ENCODE results near the gene PRSS8. TPM values are rescaled to one million over a fixed set of nuclear protein-coding genes. Genes with fewer than 3 reads are reported as not detected.

PRSS8 gene
- total and polyA plus RNA-seq, 4 donors: 0.10 to 1.5 (median 0.70) TPM

- Histone ChIP-seq H3K36me3 (ENCODE audit: control insufficient read depth, insufficient read depth, low read length) (peaks cover 76% of the 10 kb centered on the region), H3K4me3 (ENCODE audit: low read depth, low read length) (no peak overlapping the region), H3K27ac (ENCODE audit: low read depth, low read length) (no peak overlapping the region), H3K9me3 (ENCODE audit: control insufficient read depth, insufficient read depth, low read length) (no peaks in the 10 kb centered on the region), H3K27me3 (ENCODE audit: control insufficient read depth, insufficient read depth, low read length) (peaks cover 8% of the 10 kb centered on the region), H3K4me1 (ENCODE audit: control insufficient read depth, insufficient read depth, low read length) (peaks cover 52% of the 10 kb centered on the region)
- WGBS (ENCODE audit: insufficient coverage): 89% methylated on average over 9 of the region's 10 CpGs
- no peak for DNase-seq (ENCODE audit: low read depth in 4 of 6, low spot score in 6 of 6)
These were observed 5.1 kb downstream of the PRSS8 start for GRCh38 chr16:31130336-31130891.

- no peak for DNase-seq (ENCODE audit: low read depth in 4 of 6, low spot score in 6 of 6)
- H3K4me3 ChIP-seq (ENCODE audit: low read depth, low read length): no peak overlapping the region
- WGBS (ENCODE audit: insufficient coverage): 49% methylated on average over 23 of the region's 29 CpGs
- peak overlapping the region; percentile 73 for H3K27ac ChIP-seq (ENCODE audit: low read depth, low read length)
- H3K9me3 ChIP-seq (ENCODE audit: control insufficient read depth, insufficient read depth, low read length): no peaks in the 10 kb centered on the region
- peaks cover 81% of the 10 kb centered on the region for H3K36me3 ChIP-seq (ENCODE audit: control insufficient read depth, insufficient read depth, low read length)
- H3K27me3 ChIP-seq (ENCODE audit: control insufficient read depth, insufficient read depth, low read length): peaks cover 2% of the 10 kb centered on the region
- H3K4me1 ChIP-seq (ENCODE audit: control insufficient read depth, insufficient read depth, low read length): peaks cover 45% of the 10 kb centered on the region
These were observed 5.8 kb downstream of the PRSS8 start for GRCh38 chr16:31129568-31130335.

DNA sequence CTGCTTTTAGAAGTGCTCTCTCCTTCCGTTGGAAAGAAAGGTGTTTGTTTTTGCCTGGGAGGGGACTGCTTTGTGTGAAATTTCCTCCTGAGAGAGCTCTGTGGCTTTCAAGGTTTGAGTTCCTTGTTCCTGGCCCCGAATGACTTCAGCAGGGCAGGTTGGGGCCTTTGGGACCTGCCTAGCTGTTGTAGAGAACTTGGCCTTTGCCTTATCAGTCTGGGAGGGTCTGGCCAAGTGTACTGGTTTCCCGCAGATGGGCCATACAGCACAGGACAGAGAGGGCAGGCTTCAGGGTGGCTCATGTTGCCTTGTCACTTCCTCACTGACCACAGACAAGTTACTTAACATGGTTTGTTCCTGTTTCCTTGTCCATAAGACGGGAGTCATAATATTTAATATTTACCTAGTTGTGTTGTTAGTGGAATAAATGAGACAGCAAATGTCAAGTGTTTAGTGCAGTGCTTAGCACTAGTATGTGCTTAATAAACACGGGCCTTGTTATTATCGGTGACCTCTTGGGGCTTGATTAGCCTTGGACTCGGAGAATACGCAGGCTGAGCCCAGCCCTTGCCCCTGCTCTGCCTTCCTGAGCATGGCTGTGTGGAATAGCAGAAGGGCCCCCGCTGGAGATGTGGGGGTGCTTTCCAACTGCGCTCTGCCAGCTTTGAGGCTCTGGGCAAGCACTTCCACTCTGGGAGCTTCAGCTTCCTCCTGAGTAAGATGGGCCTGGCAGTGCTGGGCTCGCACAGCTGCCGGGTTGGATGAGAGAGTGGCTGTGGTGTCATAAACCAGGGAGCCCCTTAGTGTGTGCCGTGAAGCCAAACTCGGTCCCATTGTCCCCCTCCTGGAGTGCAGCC, 6.6 kb downstream of the PRSS8 start:
- Histone ChIP-seq H3K4me3 (ENCODE audit: low read depth, low read length) (no peak overlapping the region), H3K4me1 (ENCODE audit: control insufficient read depth, insufficient read depth, low read length) (peaks cover 37% of the 10 kb centered on the region), H3K36me3 (ENCODE audit: control insufficient read depth, insufficient read depth, low read length) (peaks cover 87% of the 10 kb centered on the region), H3K9me3 (ENCODE audit: control insufficient read depth, insufficient read depth, low read length) (no peaks in the 10 kb centered on the region), H3K27me3 (ENCODE audit: control insufficient read depth, insufficient read depth, low read length) (no peaks in the 10 kb centered on the region), H3K27ac (ENCODE audit: low read depth, low read length) (peak overlapping the region; percentile 73)
- 64% methylated on average over 13 of the region's 14 CpGs for WGBS (ENCODE audit: insufficient coverage)
- peak in 2 of 6 donors; percentile 57 to 70 for DNase-seq (ENCODE audit: low read depth in 4 of 6, low spot score in 6 of 6)

DNA sequence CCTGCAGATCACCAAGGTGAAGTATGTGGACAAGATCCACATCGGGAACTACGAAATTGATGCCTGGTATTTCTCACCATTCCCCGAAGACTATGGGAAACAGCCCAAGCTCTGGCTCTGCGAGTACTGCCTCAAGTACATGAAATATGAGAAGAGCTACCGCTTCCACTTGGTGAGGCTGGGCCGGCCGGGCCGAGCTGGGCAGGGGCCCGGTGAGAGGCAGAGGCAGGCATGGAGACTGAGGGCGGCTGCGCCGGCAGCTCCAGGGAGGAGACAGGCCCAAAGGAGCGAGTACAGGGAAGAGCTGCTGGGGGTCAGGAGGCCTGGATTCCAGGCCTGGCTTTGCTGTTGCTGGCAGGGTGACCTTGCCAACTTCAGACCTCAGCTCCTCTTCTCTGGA, 8.3 kb downstream of the PRSS8 start:
- Histone ChIP-seq H3K4me1 (ENCODE audit: control insufficient read depth, insufficient read depth, low read length) (peaks cover 31% of the 10 kb centered on the region), H3K27ac (ENCODE audit: low read depth, low read length) (no peak overlapping the region), H3K4me3 (ENCODE audit: low read depth, low read length) (no peak overlapping the region), H3K9me3 (ENCODE audit: control insufficient read depth, insufficient read depth, low read length) (no peaks in the 10 kb centered on the region), H3K27me3 (ENCODE audit: control insufficient read depth, insufficient read depth, low read length) (no peaks in the 10 kb centered on the region), H3K36me3 (ENCODE audit: control insufficient read depth, insufficient read depth, low read length) (peaks cover 82% of the 10 kb centered on the region)
- WGBS (ENCODE audit: insufficient coverage): 94% methylated on average over 13 of the region's 13 CpGs
- DNase-seq (ENCODE audit: low read depth in 4 of 6, low spot score in 6 of 6): no peak

DNA sequence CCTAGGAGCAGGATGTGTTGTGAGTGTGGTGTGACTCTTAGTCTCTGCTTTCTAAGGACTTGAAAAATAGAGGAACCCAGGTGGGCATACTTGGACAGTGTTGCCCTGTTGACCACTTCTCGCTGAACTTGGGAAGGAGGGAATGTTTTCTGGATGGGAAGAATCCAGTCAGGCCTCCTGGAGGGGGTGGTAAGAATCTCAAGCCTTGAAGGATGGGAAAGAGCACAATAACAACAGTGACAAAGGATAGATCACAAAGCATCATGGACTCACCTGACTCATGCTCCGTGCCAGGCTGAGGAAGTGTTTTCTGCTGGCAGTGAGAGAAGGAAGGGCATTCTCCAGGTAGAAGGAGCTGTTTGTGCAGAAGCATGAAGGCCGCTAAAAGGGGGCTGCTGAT, 9.7 kb downstream of the PRSS8 start:
- no peak overlapping the region for H3K27ac ChIP-seq (ENCODE audit: low read depth, low read length)
- H3K4me1 ChIP-seq (ENCODE audit: control insufficient read depth, insufficient read depth, low read length): peaks cover 31% of the 10 kb centered on the region
- H3K27me3 ChIP-seq (ENCODE audit: control insufficient read depth, insufficient read depth, low read length): no peaks in the 10 kb centered on the region
- 96% methylated on average over 3 of the region's 3 CpGs for WGBS (ENCODE audit: insufficient coverage)
- H3K36me3 ChIP-seq (ENCODE audit: control insufficient read depth, insufficient read depth, low read length): peaks cover 81% of the 10 kb centered on the region
- DNase-seq (ENCODE audit: low read depth in 4 of 6, low spot score in 6 of 6): no peak
- H3K9me3 ChIP-seq (ENCODE audit: control insufficient read depth, insufficient read depth, low read length): no peaks in the 10 kb centered on the region
- no peak overlapping the region for H3K4me3 ChIP-seq (ENCODE audit: low read depth, low read length)

- H3K36me3 ChIP-seq (ENCODE audit: control insufficient read depth, insufficient read depth, low read length): peaks cover 50% of the 10 kb centered on the region
- DNase-seq (ENCODE audit: low read depth in 4 of 6, low spot score in 6 of 6): no peak
- no peaks in the 10 kb centered on the region for H3K27me3 ChIP-seq (ENCODE audit: control insufficient read depth, insufficient read depth, low read length)
- H3K4me3 ChIP-seq (ENCODE audit: low read depth, low read length): no peak overlapping the region
- H3K27ac ChIP-seq (ENCODE audit: low read depth, low read length): no peak overlapping the region
- H3K4me1 ChIP-seq (ENCODE audit: control insufficient read depth, insufficient read depth, low read length): peaks cover 19% of the 10 kb centered on the region
- 97% methylated on average over 16 of the region's 16 CpGs for WGBS (ENCODE audit: insufficient coverage)
- H3K9me3 ChIP-seq (ENCODE audit: control insufficient read depth, insufficient read depth, low read length): no peaks in the 10 kb centered on the region
These were observed 15.4 kb downstream of the PRSS8 start for GRCh38 chr16:31120129-31120528.

GRCh38 chr16:31118223-31119155, 17.0 kb downstream of the PRSS8 start:
- 38% methylated on average over 4 of the region's 9 CpGs for WGBS (ENCODE audit: insufficient coverage)
- H3K36me3 ChIP-seq (ENCODE audit: control insufficient read depth, insufficient read depth, low read length): peaks cover 41% of the 10 kb centered on the region

DNA sequence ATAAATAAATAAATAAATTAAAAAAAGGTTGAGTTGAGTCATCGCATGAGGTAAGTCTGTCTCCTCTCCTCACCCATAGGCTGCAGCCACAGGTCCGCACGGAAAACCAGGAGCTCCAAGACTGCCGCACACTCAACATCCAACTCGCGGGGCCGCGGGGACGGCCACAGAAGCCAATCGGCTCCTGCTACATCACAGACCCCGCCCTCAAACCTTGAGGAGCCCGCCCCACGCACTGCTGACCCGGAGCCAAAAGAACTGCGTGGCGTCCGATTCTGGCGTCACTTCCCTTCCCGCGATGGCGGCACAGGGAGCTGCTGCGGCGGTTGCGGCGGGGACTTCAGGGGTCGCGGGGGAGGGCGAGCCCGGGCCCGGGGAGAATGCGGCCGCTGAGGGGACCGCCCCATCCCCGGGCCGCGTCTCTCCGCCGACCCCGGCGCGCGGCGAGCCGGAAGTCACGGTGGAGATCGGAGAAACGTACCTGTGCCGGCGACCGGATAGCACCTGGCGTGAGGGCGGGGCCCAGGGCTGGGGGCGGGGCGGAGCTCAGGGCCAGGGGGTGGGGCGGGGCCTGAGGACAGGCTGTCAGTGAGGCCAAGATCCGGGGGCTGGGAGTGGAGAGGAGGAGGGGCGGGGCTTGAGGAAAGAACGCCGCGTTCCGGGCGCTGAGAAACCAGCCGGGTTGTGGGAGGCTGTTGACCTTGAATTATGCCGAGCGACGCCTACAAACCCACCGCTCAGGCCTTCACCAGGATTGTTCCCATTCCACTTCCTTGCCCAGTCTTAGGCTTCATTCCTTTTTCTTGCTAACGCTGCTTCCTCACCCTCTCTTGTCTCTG, 17.9 kb downstream of the PRSS8 start, which contains the start of gene KAT8:
Gene KAT8 (plus strand): TSS at position 281 of the 839 bp plus-strand sequence. CDS start 18 bp downstream, at position 299.
- Histone ChIP-seq H3K4me3 (ENCODE audit: low read depth, low read length) (peak within 1 kb of the TSS; percentile 64), H3K4me1 (ENCODE audit: control insufficient read depth, insufficient read depth, low read length) (peaks cover 19% of the 10 kb centered on the region), H3K27me3 (ENCODE audit: control insufficient read depth, insufficient read depth, low read length) (no peaks in the 10 kb centered on the region), H3K36me3 (ENCODE audit: control insufficient read depth, insufficient read depth, low read length) (peaks cover 42% of the 10 kb centered on the region), H3K9me3 (ENCODE audit: control insufficient read depth, insufficient read depth, low read length) (no peaks in the 10 kb centered on the region), H3K27ac (ENCODE audit: low read depth, low read length) (peak within 1 kb of the TSS; percentile 86)
- WGBS (ENCODE audit: insufficient coverage): under 1% methylated on average over 62 of the region's 68 CpGs
- DNase-seq (ENCODE audit: low read depth in 4 of 6, low spot score in 6 of 6): peak; percentile 89 to 100 (median 98)

More at GRCh38 chr16:31118223-31119155, 17.0 kb downstream of the PRSS8 start:
- peak overlapping the region; percentile 86 for H3K27ac ChIP-seq (ENCODE audit: low read depth, low read length)
- peak overlapping the region; percentile 64 for H3K4me3 ChIP-seq (ENCODE audit: low read depth, low read length)
- H3K9me3 ChIP-seq (ENCODE audit: control insufficient read depth, insufficient read depth, low read length): no peaks in the 10 kb centered on the region
- H3K4me1 ChIP-seq (ENCODE audit: control insufficient read depth, insufficient read depth, low read length): peaks cover 19% of the 10 kb centered on the region
- DNase-seq (ENCODE audit: low read depth in 4 of 6, low spot score in 6 of 6): no peak
- no peaks in the 10 kb centered on the region for H3K27me3 ChIP-seq (ENCODE audit: control insufficient read depth, insufficient read depth, low read length)
